OCI-M2 (cell line): Measurements from ENCODE around the gene PHKA2.

ENCODE experiments used
- DNase-seq: peaks from one replicate; lab custom pipeline; 2025; ENCODE audit not compliant: unreplicated experiment; lab: John Stamatoyannopoulos, UW

Gene PHKA2

DNA sequence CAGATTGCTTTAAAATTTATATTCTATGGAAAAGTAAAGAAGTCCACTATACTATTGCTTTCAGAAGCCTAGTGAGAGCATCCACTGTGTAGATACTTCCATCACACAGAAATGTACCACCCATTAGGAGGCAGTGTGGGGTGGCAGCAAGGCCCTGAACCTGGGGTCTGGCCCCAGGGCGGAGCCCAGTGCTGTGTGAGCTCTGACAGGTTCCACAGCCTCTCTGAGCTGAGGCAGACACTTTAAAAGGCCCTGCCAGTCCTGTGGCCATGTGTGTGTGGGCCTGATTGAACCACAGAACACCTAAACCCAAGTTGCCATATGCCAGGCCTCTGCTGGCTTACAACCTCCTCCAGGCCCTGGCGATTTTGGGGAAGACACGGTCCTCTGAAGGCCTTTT lies 49.2 kb downstream of the PHKA2 start:
- DNase-seq: no peak

DNA sequence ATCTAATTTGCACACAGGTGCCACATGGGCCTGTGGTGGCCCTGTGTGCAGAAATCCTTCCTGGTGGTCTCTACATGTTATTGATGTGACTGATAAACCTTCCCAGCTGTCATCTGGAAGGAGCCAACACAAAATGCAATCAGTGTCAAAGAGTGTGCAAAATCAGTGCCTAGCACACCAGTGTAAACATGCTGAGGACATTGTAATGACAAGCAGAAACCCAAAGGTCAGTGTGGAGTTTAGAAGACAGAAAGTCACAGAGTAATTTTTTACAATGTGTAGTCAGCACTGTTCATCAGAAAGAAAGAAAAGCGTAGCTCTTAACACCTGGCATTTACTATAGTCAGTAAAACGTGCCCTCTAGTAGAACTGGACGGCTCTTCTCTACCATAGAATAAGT lies 50.3 kb downstream of the PHKA2 start:
- no peak for DNase-seq

DNA sequence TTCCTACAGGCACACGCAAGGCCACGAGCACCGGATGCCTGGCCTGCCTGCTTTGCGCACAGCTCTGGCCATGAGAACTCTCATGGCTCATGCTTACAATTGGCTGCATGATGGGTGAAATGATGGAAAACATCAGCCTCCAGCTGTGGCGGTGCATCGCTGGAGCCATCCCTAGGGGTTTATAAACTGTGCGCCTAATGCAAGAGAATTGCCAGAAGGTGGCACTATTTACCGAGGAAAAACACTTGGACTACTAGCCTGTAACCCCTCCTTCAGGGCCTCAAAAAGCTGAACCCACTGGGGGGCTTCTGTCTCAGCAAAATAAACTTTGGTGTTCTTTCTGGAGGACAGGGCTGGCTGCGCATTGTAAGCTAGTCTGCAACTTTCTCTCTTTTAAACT lies 51.9 kb downstream of the PHKA2 start:
- no peak for DNase-seq

DNA sequence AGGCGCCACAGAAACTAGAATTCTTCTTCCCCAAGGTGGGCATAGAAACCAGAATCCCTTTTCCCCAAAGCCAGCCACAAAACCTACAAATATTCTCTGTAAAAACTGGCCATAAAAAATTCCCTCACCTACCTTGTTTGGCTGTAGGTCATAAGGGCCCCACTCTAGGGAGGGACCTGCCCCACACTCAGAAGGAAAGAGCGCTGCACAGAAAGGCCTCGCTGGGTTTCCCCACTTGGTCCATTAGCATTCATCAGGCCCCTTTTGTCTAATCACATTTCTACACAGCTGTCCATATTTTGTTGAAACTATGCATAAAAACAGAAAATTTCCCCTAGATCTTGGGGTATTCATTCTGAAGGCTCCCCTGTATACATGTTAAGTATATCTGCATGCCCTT lies 54.1 kb downstream of the PHKA2 start:
- DNase-seq: no peak

DNA sequence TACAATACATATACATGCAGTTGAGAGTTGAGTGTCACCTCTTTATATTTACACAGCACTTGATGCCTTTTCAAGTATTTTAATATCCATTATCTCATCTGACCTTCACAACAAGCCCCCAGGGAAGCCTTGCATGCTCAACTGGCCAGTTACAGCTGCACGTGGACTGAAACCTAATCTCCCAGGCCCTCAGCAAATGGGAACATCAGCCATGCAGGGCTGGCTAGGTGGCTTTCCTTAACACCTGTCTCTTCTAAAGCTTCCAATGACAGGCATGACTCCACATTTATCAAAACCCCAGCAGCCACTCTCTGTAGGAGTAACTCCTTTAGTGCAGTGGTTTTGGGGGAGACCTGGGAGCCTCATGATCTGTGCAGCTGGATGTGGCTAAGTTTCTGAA lies 56.4 kb downstream of the PHKA2 start:
- no peak for DNase-seq

DNA sequence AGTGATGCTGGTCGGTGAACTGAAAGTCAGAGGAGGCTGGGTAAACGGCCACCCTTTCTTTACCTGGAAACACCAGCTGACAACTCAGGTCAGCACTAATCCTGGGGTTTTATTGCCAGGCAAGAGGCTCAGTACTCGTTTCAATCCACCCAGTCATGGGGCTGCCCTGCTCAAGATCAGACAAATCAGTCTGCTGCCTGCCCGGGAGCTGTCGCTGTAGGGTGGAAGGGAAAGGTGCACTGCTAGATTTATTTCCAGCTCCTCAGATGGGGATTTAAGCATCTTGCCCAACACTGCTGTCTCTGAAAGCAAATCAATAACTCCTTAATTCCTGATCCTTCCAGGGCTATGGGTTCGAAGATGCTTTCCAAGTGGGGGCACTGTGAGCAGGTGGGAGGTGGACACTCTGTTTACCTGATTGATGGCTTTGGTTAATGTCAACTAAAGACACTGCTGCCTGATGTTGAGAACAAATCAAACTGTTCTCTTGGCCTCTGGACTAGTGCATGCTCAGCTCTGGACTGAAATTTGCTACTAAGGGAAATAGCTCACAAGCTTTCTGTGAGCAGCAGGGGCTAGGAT lies 59.3 kb downstream of the PHKA2 start:
- no peak for DNase-seq

DNA sequence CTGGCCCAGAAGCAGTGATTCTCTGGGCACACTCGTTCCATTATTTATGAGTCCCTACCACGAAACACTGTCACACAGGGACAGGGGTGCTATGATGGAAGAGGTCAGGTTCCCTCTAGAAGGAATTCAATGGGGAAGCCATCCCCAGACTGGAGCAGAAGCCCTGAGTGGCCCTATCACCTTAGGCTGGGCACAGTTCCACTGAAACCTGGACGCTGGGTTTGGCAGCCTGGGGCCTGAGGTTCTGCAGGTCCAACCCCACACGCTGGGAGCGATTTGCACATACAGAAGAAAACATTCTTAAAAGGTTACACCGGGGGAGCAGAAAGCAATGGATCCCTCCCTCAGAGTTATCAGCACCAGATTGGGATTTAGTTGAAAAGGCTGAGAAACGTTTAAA lies 63.3 kb downstream of the PHKA2 start:
- no peak for DNase-seq

DNA sequence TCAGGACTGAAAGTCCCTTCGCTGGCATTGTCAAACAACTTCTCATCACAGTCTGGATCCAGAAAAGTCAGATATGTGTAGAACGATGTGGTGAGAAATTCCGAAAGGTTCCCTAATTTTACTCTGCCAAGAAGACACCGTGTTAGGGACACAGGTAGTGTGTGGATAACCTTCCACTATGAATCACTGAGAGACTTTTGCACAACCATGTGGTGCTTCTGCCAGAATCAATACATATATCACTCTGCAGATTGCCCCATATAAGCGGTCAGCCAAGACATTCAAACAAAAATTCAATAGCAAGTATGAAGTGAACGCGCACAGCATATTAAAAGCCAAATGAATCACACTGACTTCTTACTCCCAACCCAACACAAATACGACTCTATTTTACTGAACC lies 63.8 kb downstream of the PHKA2 start:
- no peak for DNase-seq

DNA sequence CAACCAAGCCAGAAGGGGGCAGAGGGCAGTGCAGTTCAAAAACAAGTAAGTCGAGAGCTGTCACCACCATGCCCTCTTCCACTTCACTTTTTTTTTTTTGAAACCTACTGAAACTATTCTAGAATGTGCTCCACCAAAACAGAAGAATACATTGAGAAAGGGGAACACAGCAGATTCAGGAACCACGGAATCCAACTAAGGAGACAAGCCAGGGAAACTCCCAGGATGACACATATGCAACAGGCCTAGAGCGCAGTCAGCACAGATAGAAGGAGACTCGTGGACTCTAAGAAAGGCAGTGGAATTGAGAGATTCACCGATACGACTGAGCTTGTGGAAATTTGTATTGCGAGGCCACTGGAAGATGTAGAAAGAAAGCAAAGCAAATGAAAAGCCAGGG lies 66.1 kb downstream of the PHKA2 start:
- DNase-seq: no peak

DNA sequence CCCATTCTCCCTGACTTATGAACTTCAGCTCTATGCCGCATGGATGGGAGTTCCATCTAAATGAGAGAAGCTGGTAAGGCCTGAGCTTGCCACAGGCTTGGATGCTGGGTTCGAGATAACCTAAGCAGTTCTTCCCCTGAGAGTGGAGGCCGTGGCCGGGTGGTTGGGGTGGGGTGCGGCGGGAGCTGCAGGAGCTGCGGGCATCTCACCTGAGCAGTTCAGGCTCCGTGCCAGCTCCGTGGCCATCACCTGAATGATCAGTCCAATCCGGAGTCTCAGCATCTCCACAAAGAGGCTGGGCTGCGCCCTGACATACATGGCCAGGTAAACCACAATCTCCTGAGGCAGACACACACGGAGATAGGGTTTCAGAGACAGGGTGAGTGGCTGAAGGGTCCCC lies 77.6 kb downstream of the PHKA2 start:
- DNase-seq: no peak

DNA sequence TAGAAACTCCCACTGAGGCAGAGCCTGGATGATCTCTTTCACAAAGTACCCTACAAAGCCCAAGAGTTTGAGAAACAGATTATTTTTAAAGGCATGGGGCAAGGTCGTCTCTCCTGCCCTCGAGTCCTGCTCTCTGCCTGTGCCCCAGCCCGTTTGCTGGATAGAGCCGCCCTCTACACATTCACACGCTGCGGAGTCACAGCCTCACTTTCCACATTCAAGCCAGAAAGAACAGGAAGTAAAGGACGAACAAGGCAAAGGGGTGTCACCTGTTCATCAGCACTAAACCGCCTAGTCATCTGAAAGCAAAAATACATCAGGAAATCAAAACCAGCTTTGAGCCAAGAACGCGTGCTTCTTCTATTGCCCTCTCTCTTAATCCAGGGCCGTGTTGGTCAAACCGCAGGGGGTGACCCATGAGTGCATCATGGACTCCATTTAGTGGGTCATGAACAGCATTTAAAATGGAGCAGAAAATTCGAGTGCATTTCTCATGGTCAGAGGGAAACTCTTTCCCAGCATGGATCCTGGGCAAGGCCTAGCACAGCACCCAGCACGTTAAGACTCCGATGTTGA lies 83.4 kb downstream of the PHKA2 start:
- DNase-seq: no peak

DNA sequence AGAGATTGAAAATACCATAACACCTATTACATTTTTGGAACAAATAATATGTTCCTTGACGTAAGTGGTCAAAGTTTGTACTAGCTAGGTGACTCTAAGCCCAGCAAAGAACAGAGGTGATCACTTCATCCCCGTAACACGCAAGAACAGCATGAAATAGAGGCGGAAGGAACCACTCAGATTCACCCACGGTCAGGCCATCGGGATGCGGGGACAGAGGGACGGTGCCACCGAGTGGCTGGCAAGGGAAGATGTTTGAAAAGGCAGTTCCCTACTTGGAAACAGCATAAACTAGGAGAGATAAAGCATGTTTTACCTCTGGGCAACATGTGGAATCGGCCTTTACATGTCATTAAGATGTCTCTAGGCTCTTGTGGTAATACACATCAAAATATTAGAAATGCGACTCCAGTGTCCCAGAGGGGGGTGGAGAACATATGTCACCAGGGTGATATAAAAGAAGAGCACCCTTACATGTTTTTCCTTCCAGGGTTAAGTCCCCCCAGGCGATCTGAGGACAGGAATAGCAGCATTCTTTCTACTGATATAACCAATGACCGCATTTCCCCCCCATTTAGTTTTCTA lies 84.0 kb downstream of the PHKA2 start:
- DNase-seq: no peak

DNA sequence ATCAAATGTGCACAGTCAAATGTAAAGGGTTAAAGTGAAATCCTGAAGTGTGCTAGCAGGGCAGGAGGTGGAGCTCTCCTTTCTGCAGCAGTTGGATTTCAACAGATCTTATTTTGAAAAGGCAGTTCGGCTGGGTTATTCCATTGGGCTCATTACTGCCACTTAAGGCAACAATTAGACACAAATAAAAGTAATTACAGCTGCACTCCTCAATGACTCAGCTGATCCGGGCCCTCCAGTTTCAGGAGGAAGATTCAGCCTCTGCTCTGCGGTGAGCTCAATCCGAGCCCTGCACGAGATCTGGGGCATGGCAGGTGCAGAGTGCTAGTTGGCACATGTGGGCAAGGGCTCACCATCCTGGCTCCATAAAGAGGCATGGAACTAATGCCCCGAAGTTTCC lies 85.4 kb downstream of the PHKA2 start:
- no peak for DNase-seq

DNA sequence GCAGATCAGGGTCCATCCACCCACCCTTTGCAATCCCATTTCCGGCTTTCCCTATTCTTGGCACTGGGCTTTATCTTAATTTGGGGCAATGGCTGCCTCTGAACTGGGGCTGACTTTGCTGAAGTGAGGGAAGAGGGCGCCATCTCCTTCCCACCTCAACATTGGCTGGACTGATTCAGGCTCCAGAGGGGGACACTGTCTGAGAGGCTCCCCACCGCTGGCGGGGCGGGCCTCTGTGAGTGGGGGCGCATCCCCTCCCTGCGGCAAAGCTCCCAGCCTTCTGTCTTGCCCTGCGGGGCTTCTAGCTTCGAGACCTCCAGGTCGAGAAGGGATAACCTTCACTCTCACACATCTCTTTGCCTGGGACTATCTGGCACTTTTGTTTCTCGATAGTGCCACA lies 85.8 kb downstream of the PHKA2 start:
- DNase-seq: no peak

DNA sequence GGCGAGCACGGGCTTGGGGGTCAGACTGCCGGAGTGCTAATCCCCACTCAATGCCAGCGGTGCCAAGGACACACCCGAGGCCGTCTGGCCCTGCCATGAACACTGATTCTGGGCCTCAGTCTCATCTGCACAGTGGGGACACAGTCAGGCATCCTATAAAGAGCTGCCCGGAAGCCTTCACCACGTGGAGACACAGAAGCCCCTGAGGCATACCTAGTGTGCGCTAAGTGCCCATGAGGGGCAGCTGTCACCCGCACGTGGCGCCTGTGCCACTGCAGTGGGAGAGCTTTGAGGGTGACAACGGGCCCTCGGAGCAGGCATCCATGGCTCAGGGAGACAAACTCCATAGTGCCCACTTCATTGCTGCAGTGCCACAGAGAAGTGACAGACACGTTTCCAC lies 86.3 kb downstream of the PHKA2 start:
- no peak for DNase-seq

DNA sequence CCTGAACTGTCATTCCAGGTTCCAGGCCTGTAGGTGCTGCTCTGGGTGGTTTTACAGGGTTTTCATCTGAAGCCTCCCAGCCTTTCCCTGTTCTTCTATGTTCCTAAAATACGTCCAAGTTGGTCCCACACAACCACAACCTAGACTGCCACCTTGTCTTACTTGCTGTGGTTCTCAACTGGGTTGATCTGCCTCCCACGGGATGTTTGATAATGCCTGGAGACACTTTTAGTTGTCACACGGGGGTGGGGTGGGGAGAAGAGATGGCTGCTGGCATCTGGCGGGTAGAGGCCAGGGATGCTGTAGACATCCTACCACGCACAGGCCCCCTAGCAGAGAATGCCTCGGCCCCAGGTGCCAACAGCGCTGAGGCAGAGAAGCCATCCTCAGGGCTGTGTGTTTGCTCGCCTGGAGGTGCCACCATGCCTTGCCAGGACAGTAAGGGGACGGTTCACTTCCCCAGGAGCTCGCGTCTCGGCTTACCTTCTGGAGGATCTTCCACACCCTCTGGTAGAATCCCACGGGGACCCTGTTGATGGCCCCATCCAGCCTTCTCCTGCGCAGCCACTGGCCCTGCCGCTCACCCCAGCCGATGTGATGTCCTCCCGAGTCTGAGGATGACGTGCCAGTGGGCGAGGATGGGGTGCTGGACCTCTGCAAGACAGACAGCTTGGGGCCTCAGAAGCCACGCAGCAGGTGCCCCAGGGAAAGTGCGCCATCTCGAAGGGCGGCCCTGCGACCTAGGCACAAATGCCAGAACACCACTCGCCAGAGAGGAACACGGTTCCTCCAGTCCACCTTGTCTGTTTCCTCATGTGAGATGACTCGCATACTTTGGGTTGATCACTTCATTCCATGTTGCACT lies 87.0 kb downstream of the PHKA2 start:
- DNase-seq: no peak

DNA sequence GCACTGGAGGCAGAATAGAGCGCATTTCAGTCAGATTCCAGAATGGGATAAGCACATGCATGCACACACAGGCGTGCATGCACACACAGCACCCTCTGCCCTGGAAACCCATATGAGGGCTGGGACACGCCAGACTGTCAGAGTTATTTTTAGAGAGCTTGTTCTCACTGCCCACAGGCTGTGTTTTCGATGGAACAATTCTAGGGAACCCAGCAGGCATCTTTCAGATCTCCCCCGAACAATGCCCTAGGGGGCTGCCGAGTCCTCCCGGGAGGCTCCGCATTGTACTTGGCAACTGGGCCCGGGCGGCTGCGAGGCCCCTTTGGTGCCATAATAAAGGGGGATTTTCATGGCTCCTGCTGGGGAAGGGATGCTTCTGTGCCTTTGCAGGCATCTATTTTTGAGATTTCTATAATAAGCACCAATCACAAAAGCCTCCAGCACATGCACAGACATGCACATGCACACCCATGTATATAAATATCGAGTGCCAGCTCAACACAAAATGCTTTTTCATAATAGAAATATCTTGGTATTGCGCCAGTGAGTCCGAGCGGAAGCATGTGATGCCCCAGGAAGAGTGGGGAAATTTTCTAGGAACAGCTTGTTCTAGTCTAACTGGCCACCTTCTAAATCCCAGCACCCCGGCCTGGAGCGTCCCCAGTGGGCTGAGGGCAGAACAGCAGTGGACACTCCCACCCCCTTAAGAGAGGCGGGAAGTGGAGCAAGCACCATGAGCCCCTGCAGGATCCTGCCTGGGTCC lies 88.5 kb downstream of the PHKA2 start:
- no peak for DNase-seq

DNA sequence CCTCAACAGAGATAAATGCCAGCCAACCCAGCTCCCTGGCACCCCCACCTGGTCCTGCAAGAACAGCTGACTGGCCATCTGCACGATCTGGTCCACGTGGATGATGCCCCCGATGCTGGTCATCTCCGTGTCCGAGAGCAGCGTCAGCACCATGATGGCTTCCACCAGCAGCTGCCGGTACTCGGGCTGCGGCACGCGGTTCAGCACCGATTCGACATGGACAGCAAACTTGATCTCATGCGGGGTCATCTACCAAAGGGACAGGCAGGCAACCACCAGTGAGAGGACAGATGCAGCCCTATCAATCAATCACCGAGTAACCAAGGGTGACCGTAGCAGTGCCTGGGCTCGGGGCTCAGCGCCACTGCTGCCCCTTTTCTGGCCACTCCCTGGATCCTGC lies 89.8 kb downstream of the PHKA2 start:
- no peak for DNase-seq

DNA sequence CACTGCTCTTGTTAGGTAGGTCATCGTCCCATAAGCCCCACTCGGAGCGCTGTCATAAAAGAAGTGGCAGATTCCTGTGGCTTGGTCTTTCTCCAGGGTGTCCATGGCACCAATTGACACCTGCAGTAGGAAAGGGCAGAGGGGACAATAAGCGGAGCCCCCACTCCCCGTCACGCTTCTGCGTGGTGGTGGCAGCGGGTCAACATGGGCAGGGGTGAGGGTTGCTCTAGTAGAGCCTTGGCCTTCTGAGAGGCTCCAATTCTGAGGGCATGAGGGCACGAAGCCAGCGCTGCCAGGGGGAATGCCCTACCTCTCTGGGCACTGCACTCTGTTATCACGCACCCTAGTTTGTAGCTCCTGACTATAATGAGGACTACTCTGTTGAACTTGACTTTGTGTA lies 90.4 kb downstream of the PHKA2 start:
- DNase-seq: no peak

DNA sequence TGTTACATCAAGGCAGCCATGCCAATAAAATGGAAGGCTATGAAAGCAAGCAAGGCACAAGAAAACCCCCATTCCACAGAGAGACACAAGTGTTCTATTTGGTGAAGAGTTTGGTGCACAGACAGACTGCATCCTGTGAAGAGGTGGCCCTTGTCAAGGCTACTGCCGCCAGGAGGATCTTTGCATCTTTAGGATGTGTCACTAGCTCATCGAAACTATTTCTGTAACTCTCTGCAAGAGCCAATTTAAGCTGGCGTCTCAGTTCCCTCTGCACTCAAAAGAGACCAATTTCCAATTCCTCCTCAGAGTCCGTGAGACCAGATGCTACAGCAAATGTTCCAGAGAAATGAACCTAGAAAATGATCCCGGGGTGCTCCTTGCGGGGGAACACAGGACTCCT lies 91.0 kb downstream of the PHKA2 start:
- DNase-seq: no peak

DNA sequence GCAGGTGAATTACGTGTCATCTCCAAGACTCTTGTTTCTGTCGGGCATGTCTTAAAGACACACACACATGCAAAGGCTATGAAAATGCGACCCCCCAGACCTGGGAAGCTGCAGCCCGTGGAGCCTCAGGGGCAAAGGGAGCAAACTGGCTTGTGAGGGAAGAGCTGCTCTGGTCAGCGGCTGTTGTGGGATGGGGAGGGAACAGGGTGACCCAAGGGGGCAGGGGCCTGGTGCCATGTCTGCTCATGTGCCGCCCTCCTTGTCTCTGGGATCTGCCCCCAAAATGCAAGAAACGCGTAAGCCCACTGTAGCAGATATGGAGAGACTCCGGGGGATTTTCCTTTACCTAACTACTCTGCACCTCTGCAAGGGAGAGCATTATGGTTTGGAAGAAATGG lies 92.4 kb downstream of the PHKA2 start:
- no peak for DNase-seq
